CD14-positive monocyte (primary cell): ENCODE results near the gene LACTBL1. TPM values are rescaled to one million over a fixed set of nuclear protein-coding genes. Genes with fewer than 3 reads are reported as not detected.
A peak's percentile ranks its signal among the peaks of the same experiment; 100 is the strongest.

Experiments used
- DNase-seq, 3 donors: peaks; one replicate each; pipeline ENCODE4 v3.0.0-alpha.2; 2011 to 2022
- H2AFZ ChIP-seq: 2 replicates; pipeline ENCODE4 v1.6.0; 2012; ENCODE audit warnings: mild to moderate bottlenecking, low read depth, low read length, inconsistent platforms; ENCODE audit not compliant: insufficient read depth, poor library complexity, severe bottlenecking
- H3K27ac ChIP-seq, 2 donors: 1 replicate in 1 of 2; 2 replicates in 1 of 2; pipeline ENCODE4 v1.5.1; 2012 to 2013; ENCODE audit warnings: low read length in 2 of 2, control low read depth in 1 of 2, inconsistent platforms in 1 of 2, low read depth in 1 of 2, mild to moderate bottlenecking in 1 of 2
- H3K27me3 ChIP-seq, 2 donors: one replicate each; pipeline versions ENCODE4 v1.6.0 to v1.6.1; 2011 to 2013; ENCODE audit warnings: low read length in 2 of 2; ENCODE audit not compliant: control insufficient read depth in 2 of 2, insufficient read depth in 2 of 2
- H3K36me3 ChIP-seq, 2 donors: replicated peaks in 1 of 2; 1 replicate in 1 of 2; 2 replicates in 1 of 2; pipeline versions ENCODE4 v1.5.1 to v1.6.1; 2012 to 2013; ENCODE audit warnings: low read length in 2 of 2, control low read depth in 1 of 2, inconsistent platforms in 1 of 2, mild to moderate bottlenecking in 1 of 2; ENCODE audit not compliant: insufficient read depth in 2 of 2, control insufficient read depth in 1 of 2
- H3K4me1 ChIP-seq, 2 donors: 1 replicate in 1 of 2; 2 replicates in 1 of 2; pipeline versions ENCODE4 v1.5.1 to v1.6.1; 2012 to 2013; ENCODE audit warnings: low read length in 2 of 2, control low read depth in 1 of 2, inconsistent platforms in 1 of 2, mild to moderate bottlenecking in 1 of 2, moderate library complexity in 1 of 2; ENCODE audit not compliant: insufficient read depth in 2 of 2, control insufficient read depth in 1 of 2
- H3K4me2 ChIP-seq: replicated peaks from 2 replicates; pipeline ENCODE3; 2012; ENCODE audit warnings: low read length, moderate library complexity, mild to moderate bottlenecking; ENCODE audit not compliant: poor library complexity, severe bottlenecking; ENCODE audit errors: extremely low read depth
- H3K4me3 ChIP-seq, 3 experiments: fragments of 200-600 bp in 1 of 3; sonication (generic) in 1 of 3; replicated peaks in 1 of 3; 1 replicate in 2 of 3; 2 replicates in 1 of 3; pipeline ENCODE4 v1.5.1; 2011 to 2013; ENCODE audit warnings: low read length in 3 of 3, mild to moderate bottlenecking in 3 of 3, control low read depth in 2 of 3, low read depth in 2 of 3, inconsistent platforms in 1 of 3, moderate library complexity in 1 of 3
- H3K79me2 ChIP-seq: 2 replicates; pipeline ENCODE4 v1.6.0; 2012; ENCODE audit warnings: mild to moderate bottlenecking, control low read depth, inconsistent platforms, low read length, moderate library complexity; ENCODE audit not compliant: insufficient read depth
- H3K9ac ChIP-seq: 2 replicates; pipeline ENCODE4 v1.6.0; 2017; ENCODE audit warnings: low read length, mild to moderate bottlenecking; ENCODE audit not compliant: insufficient read depth, poor library complexity, severe bottlenecking
- H3K9me3 ChIP-seq, 2 donors: replicated peaks in 1 of 2; 1 replicate in 1 of 2; 2 replicates in 1 of 2; pipeline versions ENCODE4 v1.5.1 to v1.6.1; 2012 to 2013; ENCODE audit warnings: low read length in 2 of 2, control low read depth in 1 of 2; ENCODE audit not compliant: control insufficient read depth in 1 of 2, insufficient read depth in 1 of 2
- H4K20me1 ChIP-seq: 2 replicates; pipeline ENCODE4 v1.6.0; 2012; ENCODE audit warnings: mild to moderate bottlenecking, low read length, control low read depth, moderate library complexity; ENCODE audit not compliant: insufficient read depth
- H3K27ac Mint-ChIP-seq, 7 donors: one replicate each; pipeline ENCODE4 v1.8.0; 2020; ENCODE audit warnings: mild to moderate bottlenecking in 7 of 7, mixed read lengths in 7 of 7, moderate library complexity in 6 of 7, inconsistent platforms in 2 of 7
- H3K27me3 Mint-ChIP-seq, 3 donors: one replicate each; pipeline ENCODE4 v1.8.0; 2021 to 2022; ENCODE audit warnings: low read depth in 3 of 3, mild to moderate bottlenecking in 3 of 3, mixed read lengths in 3 of 3, moderate library complexity in 3 of 3, inconsistent platforms in 1 of 3
- H3K36me3 Mint-ChIP-seq, 2 donors: one replicate each; pipeline ENCODE4 v1.8.0; 2020; ENCODE audit warnings: mixed read lengths in 2 of 2, inconsistent platforms in 1 of 2, mild to moderate bottlenecking in 1 of 2
- H3K4me1 Mint-ChIP-seq: one replicate; pipeline ENCODE4 v1.8.0; 2020; ENCODE audit warnings: mild to moderate bottlenecking, mixed read lengths
- H3K4me3 Mint-ChIP-seq, 2 donors: one replicate each; pipeline ENCODE4 v1.8.0; 2020; ENCODE audit warnings: mild to moderate bottlenecking in 2 of 2, mixed read lengths in 2 of 2, moderate library complexity in 1 of 2
- H3K9me3 Mint-ChIP-seq, 7 donors: one replicate each; pipeline ENCODE4 v1.8.0; 2020 to 2022; ENCODE audit warnings: mixed read lengths in 7 of 7, mild to moderate bottlenecking in 6 of 7, moderate library complexity in 6 of 7, inconsistent platforms in 2 of 7
- WGBS: methylation state at CpG from one replicate; pipeline ENCODE4 v1.1.5; 2013; ENCODE audit warnings: missing lambda C conversion rate; ENCODE audit not compliant: insufficient coverage; 5-methylcytosine and 5-hydroxymethylcytosine counted together
- intact Hi-C, 2 donors: fragments of 100-400 bp; cut with micrococcal nuclease; formaldehyde crosslinking; loops; one replicate each; pipeline versions ENCODE4 v1.15.0 to v1.15.1; 2023
- polyA plus RNA-seq, 3 donors: library from polyadenylated mRNA; depleted of rRNA in 1 of 3; unstranded in 2 of 3; stranded (reverse) in 1 of 3; fragments of 300-500 nt in 2 of 3; fragments of >200 nt in 1 of 3; fragmentation: Illumina TruSeq in 2 of 3; gene quantifications; 1 replicate in 2 of 3; 2 replicates in 1 of 3; pipeline ENCODE4 v1.2.3, GENCODE V29; 2012 to 2021
- TF ChIP-seq, protein P1 (sequence below): fragments of 200-600 bp; IDR thresholded peaks from one replicate; pipeline ENCODE4 v1.8.0; 2022; ENCODE audit warnings: antibody characterized with exemption, mild to moderate bottlenecking

The LACTBL1 gene
- polyA plus RNA-seq, 3 donors: not detected

DNA sequence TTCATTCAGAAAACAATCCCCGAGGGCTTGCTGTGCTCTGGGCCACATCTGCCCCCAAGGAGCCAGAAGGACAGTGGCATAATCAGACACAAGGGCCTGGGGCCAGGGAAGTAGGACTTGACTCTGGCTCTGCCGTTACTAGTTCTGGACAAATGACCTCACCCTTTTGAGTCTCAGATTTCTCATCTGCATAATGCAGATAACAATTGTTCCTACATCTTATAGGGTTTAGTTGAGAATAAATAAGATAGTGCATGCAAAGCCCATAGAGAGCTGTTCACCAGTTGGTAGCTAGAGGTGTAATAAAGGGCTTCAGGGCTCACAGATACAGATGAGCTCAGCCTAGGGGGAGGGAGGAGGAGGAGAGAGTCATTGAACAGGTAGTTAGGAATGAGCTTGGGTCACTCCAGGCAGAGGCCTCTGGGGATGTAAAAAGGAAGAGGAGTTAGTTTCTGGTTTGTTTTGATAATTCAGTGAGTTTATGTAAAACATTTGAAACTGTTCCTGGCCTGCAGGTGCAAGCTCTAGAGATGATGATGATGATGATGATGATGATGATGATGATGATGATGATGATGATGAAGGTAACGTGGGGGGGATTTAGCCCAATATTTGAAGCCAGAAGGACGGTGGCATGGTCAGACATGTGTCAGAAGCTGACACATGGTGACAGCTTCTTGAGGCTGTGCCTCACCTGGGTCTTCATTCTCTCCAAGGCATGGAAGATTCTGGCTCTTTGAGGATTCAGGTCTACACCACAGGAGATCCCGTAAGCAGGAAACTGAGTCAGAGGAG lies 858 bp downstream of the LACTBL1 start:
- no peak overlapping the region for H3K4me3 Mint-ChIP-seq

DNA sequence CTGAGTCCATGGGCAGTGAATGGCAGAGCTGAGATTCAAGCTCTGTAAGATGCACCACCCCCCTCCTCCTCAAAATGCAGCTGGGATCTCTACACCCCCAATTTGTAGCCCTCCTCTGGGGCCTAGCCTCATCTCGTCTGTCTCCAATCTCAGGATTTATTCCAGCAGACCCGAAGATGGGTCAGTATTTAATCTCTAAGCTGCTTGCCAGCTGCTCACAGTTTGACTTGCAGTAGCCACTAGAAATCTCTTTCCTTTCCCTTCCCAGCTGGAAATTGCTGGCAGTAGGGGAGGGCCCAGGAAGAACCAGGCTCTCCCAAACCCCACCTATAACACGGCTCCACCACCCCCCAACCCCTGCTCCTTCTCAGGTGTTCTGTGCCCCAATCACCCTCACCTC lies 1.5 kb downstream of the LACTBL1 start:
- Histone ChIP-seq H3K79me2 (no peaks in the 10 kb centered on the region), H3K4me1 (no peaks in the 10 kb centered on the region), H3K4me3 (no peak overlapping the region), H3K27me3 (peaks cover 16 to 22% of the 10 kb centered on the region in 2 donors), H3K4me2 (no peak overlapping the region), H3K9ac (no peak overlapping the region), H3K27ac (no peak overlapping the region), H3K36me3 (no peaks in the 10 kb centered on the region), H2AFZ (no peak overlapping the region), H4K20me1 (no peaks in the 10 kb centered on the region), H3K9me3 (no peaks in the 10 kb centered on the region)
- H3K4me3 Mint-ChIP-seq: no peak overlapping the region
- TF ChIP-seq, protein P1, sequence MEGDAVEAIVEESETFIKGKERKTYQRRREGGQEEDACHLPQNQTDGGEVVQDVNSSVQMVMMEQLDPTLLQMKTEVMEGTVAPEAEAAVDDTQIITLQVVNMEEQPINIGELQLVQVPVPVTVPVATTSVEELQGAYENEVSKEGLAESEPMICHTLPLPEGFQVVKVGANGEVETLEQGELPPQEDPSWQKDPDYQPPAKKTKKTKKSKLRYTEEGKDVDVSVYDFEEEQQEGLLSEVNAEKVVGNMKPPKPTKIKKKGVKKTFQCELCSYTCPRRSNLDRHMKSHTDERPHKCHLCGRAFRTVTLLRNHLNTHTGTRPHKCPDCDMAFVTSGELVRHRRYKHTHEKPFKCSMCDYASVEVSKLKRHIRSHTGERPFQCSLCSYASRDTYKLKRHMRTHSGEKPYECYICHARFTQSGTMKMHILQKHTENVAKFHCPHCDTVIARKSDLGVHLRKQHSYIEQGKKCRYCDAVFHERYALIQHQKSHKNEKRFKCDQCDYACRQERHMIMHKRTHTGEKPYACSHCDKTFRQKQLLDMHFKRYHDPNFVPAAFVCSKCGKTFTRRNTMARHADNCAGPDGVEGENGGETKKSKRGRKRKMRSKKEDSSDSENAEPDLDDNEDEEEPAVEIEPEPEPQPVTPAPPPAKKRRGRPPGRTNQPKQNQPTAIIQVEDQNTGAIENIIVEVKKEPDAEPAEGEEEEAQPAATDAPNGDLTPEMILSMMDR: no peak
- peak overlapping the region in 1 of 7 donors; percentile 28 for H3K27ac Mint-ChIP-seq
- intact Hi-C loops: no loop called here
- no peaks in the 10 kb centered on the region for H3K4me1 Mint-ChIP-seq
- peaks cover 31 to 45% (median 31%) of the 10 kb centered on the region in 3 donors for H3K27me3 Mint-ChIP-seq
- DNase-seq: no peak
- H3K36me3 Mint-ChIP-seq: no peaks in the 10 kb centered on the region
- 67% methylated on average over 1 of the region's 3 CpGs for WGBS
- H3K9me3 Mint-ChIP-seq: peaks cover 2 to 6% (median 4%) of the 10 kb centered on the region in 7 donors

More for the DNA sequence above, 858 bp downstream of the LACTBL1 start:
- 81% methylated on average over 3 of the region's 5 CpGs for WGBS
- H3K36me3 ChIP-seq: no peaks in the 10 kb centered on the region
- intact Hi-C loops: no loop called here
- H3K27me3 ChIP-seq: peaks cover 16 to 22% of the 10 kb centered on the region in 2 donors
- Mint-ChIP-seq H3K4me1 (no peaks in the 10 kb centered on the region), H3K9me3 (peaks cover 0 to 2% (median 0%) of the 10 kb centered on the region in 7 donors), H3K27me3 (peaks cover 27 to 42% (median 31%) of the 10 kb centered on the region in 3 donors), H3K36me3 (no peaks in the 10 kb centered on the region), H3K27ac (no peak overlapping the region)
- no peaks in the 10 kb centered on the region for H4K20me1 ChIP-seq
- no peak for DNase-seq
- no peak overlapping the region for H3K4me3 ChIP-seq
- H2AFZ ChIP-seq: no peak overlapping the region
- TF ChIP-seq, protein P1: no peak
- no peak overlapping the region for H3K9ac ChIP-seq
- no peaks in the 10 kb centered on the region for H3K4me1 ChIP-seq
- no peaks in the 10 kb centered on the region for H3K79me2 ChIP-seq
- no peaks in the 10 kb centered on the region for H3K9me3 ChIP-seq
- no peak overlapping the region for H3K4me2 ChIP-seq
- no peak overlapping the region for H3K27ac ChIP-seq
